Measurements from ENCODE around the gene ARF3. TPM values are rescaled to one million over a fixed set of nuclear protein-coding genes. Genes with fewer than 3 reads are reported as not detected.
A peak's percentile ranks its signal among the peaks of the same experiment; 100 is the strongest.

Gene ARF3
- total and polyA plus RNA-seq, 9 of the 15 experiments (the other 6 are each of a cell fraction or from before 2014, with no cell fraction given): 5.9 to 170 (median 64.4) TPM

GRCh38 chr12:48957141-48958048 lies at the start of gene ARF3 (continued):
- TF ChIP-seq ZBTB40 (IDR thresholded peaks at IDR 0.05) (peak; percentile 78), ZBTB40 (CRISPR knock-in tag; IDR thresholded peaks at IDR 0.05) (no peak), BCL6 (CRISPR knock-in tag; IDR thresholded peaks at IDR 0.05) (no peak), RCOR1 (IDR thresholded peaks at IDR 0.05; ENCODE audit: borderline replicate concordance in 1 of 2, low read depth in 2 of 2, low read length in 2 of 2) (peak in 1 of 2 experiments; percentile 75; a peak in 1 of 4 replicates), PRDM10 (IDR thresholded peaks at IDR 0.05; ENCODE audit: partially characterized antibody) (peak; percentile 29), ASH1L (IDR thresholded peaks at IDR 0.05; ENCODE audit: borderline replicate concordance, low read depth, partially characterized antibody) (peak; percentile 59), NRF1 (conservative IDR thresholded peaks at IDR 0.05 in 1 of 2, IDR thresholded peaks at IDR 0.05 in 1 of 2) (peak; percentile 78 to 80), ZEB2 (IDR thresholded peaks at IDR 0.05) (peak; percentile 70; the same call in 1 of the 2 replicates), ARID1B (IDR thresholded peaks at IDR 0.05) (peak; percentile 17), SAP30 (IDR thresholded peaks at IDR 0.05; ENCODE audit: borderline replicate concordance, insufficient read depth, low read depth, low read length, poor library complexity, severe bottlenecking) (peak; percentile 90), RFX1 (IDR thresholded peaks at IDR 0.05) (peak; percentile 95), SMAD1 (IDR thresholded peaks at IDR 0.05; ENCODE audit: low read depth, low read length, partially characterized antibody) (peak; percentile 13), GABPA (tag; conservative IDR thresholded peaks at IDR 0.05; ENCODE audit: low read depth) (peak; percentile 80), CXXC5 (CRISPR knock-in tag; IDR thresholded peaks at IDR 0.05) (peak; percentile 67; the same call in 1 of the 2 replicates)

Data from K562 (cell line).